Measurements from ENCODE around the gene SP1. TPM values are rescaled to one million over a fixed set of nuclear protein-coding genes. Genes with fewer than 3 reads are reported as not detected.

Gene SP1
- total and polyA plus RNA-seq, 9 of the 15 experiments (the other 6 are each of a cell fraction or from before 2014, with no cell fraction given): 8.0 to 65.5 (median 41.6) TPM

DNA sequence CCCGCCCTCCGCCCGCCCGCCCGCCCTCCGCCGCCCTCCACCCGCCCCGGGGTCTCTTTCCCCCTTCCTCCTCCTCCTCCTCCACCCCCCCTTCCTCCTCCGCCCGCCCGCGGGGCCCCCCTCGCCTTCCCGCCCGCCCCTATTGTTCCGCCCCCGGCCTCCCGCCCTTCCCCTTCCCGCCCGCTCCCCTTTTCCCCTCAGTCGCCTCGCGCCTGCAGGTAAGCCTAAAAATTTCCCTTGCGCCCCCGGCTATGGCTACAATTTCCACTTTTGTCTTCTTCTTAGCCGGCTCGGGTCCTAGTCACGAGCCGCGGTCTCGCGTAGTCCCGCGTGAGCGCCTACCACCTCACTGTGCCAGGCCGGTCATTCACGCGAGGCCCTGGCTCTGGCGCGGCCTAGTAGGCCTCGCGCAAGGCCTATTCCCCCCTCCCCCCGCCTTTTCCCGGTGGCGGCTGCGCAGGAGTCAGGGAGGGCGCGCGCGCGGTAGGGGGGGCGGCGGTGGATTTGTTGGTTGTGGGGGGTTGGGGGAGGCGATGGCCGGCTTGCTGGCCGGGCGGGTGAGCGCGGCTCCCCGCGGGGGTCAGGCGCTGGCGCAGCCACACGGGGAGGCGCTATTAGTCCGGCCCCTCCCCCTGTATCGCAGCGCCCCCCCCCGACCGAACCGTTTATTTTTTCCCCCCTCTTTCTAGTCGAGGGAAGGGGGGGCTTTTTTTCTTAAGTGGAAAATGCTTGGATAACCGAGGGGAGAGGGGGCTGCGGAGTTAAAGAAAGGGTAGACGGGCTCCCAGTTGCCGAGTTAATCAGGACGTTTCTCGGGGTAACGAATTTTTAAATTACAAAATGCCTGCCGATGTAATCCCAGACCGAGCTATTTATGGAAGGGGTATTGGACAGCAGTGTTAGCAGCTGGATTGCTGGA, 72.4 kb downstream of the SP1 start (continued):
- TF ChIP-seq, protein P1, sequence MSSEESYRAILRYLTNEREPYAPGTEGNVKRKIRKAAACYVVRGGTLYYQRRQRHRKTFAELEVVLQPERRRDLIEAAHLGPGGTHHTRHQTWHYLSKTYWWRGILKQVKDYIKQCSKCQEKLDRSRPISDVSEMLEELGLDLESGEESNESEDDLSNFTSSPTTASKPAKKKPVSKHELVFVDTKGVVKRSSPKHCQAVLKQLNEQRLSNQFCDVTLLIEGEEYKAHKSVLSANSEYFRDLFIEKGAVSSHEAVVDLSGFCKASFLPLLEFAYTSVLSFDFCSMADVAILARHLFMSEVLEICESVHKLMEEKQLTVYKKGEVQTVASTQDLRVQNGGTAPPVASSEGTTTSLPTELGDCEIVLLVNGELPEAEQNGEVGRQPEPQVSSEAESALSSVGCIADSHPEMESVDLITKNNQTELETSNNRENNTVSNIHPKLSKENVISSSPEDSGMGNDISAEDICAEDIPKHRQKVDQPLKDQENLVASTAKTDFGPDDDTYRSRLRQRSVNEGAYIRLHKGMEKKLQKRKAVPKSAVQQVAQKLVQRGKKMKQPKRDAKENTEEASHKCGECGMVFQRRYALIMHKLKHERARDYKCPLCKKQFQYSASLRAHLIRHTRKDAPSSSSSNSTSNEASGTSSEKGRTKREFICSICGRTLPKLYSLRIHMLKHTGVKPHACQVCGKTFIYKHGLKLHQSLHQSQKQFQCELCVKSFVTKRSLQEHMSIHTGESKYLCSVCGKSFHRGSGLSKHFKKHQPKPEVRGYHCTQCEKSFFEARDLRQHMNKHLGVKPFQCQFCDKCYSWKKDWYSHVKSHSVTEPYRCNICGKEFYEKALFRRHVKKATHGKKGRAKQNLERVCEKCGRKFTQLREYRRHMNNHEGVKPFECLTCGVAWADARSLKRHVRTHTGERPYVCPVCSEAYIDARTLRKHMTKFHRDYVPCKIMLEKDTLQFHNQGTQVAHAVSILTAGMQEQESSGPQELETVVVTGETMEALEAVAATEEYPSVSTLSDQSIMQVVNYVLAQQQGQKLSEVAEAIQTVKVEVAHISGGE (CRISPR knock-in tag; IDR thresholded peaks at IDR 0.05): no peak; a peak in 1 of 6 replicates
- TF ChIP-seq SAP30 (IDR thresholded peaks at IDR 0.05; ENCODE audit: borderline replicate concordance, insufficient read depth, low read depth, low read length, poor library complexity, severe bottlenecking): no peak
- TF ChIP-seq, protein P2, sequence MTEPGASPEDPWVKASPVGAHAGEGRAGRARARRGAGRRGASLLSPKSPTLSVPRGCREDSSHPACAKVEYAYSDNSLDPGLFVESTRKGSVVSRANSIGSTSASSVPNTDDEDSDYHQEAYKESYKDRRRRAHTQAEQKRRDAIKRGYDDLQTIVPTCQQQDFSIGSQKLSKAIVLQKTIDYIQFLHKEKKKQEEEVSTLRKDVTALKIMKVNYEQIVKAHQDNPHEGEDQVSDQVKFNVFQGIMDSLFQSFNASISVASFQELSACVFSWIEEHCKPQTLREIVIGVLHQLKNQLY (CRISPR knock-in tag; conservative IDR thresholded peaks at IDR 0.05): no peak
- peak; percentile 99 for TF ChIP-seq HMGXB4 (CRISPR knock-in tag; IDR thresholded peaks at IDR 0.05)
- TF ChIP-seq KLF16 (IDR thresholded peaks at IDR 0.05): no peak
- TF ChIP-seq SIN3A (IDR thresholded peaks at IDR 0.05; ENCODE audit: borderline replicate concordance in 2 of 2, control insufficient read depth in 1 of 2, low read depth in 2 of 2, low read length in 2 of 2): peak in 1 of 2 experiments; percentile 21; a peak in 1 of 4 replicates
- TF ChIP-seq FOSL1 (tag; conservative IDR thresholded peaks at IDR 0.05): peak; percentile 56
- TF ChIP-seq CC2D1A (IDR thresholded peaks at IDR 0.05): no peak
- peak; percentile 98 for TF ChIP-seq RBM22 (IDR thresholded peaks at IDR 0.05; ENCODE audit: low read depth, low read length, poor library complexity, severe bottlenecking)
- peak; percentile 67; the same call in 1 of the 2 replicates for TF ChIP-seq NKRF (IDR thresholded peaks at IDR 0.05; ENCODE audit: borderline replicate concordance)
- peak; percentile 85 to 87 for TF ChIP-seq NRF1 (conservative IDR thresholded peaks at IDR 0.05 in 1 of 2, IDR thresholded peaks at IDR 0.05 in 1 of 2)
- TF ChIP-seq RFX5 (IDR thresholded peaks at IDR 0.05; ENCODE audit: low read depth, low read length): no peak
- no peak for TF ChIP-seq NCOA6 (IDR thresholded peaks at IDR 0.05)
- TF ChIP-seq BRF1 (IDR thresholded peaks at IDR 0.05; ENCODE audit: borderline replicate concordance, extremely low read depth, insufficient read length): no peak
- TF ChIP-seq, protein P3, sequence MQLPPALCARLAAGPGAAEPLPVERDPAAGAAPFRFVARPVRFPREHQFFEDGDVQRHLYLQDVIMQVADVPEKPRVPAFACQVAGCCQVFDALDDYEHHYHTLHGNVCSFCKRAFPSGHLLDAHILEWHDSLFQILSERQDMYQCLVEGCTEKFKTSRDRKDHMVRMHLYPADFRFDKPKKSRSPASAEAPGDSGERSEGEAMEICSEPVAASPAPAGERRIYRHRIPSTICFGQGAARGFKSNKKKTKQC (CRISPR knock-in tag; IDR thresholded peaks at IDR 0.05): peak; percentile 96
